ENCODE measurements around the gene BCOR.

BCOR gene

DNA sequence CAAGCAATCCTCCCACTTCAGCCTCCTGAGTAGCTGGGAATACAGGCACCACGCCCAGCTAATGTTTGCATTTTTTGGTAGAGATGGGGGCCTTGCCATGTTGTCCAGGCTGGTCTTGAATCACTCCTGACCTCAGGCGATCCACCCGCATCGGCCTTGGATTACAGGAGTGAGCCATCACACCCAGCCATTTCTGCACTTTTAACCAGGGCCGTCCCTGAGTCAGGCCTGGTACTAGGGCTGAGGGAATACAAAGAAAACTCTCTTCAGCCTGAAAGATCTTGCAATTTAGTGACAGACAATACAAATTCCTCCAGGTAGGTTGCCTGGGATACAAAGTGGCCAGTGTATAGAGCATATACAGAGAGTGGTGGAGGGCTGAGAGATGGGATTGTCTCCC, 65.8 kb downstream of the BCOR start:
- H3K9ac ChIP-seq (ENCODE audit: low read length), result no peak overlapping the region
- H3K79me2 ChIP-seq (ENCODE audit: control insufficient read depth, insufficient read depth, low read length), result no peaks in the 10 kb centered on the region
- no peak overlapping the region for H3K18ac ChIP-seq (ENCODE audit: low read length)
- H2BK5ac ChIP-seq (ENCODE audit: low read length), result no peak overlapping the region
- H3K36me3 ChIP-seq (ENCODE audit: control insufficient read depth, insufficient read depth, low read length), result no peaks in the 10 kb centered on the region
- H3K4me3 ChIP-seq (ENCODE audit: low read length), result no peak overlapping the region
- no peak overlapping the region for H2AK5ac ChIP-seq (ENCODE audit: low read length)
- no peak overlapping the region for H4K8ac ChIP-seq (ENCODE audit: low read depth, low read length)
- no peak overlapping the region for H3K23ac ChIP-seq (ENCODE audit: low read length)
- H2BK15ac ChIP-seq (replicated peaks; ENCODE audit: low read depth), result no peak overlapping the region
- no peaks in the 10 kb centered on the region for H3K4me1 ChIP-seq (ENCODE audit: control insufficient read depth, low read depth, low read length)
- H3K56ac ChIP-seq (ENCODE audit: low read length), result no peak overlapping the region
- H3K4me2 ChIP-seq (ENCODE audit: low read length), result no peak overlapping the region
- no peak overlapping the region for H4K5ac ChIP-seq (ENCODE audit: low read length)
- H2BK120ac ChIP-seq (ENCODE audit: low read depth, low read length), result no peak overlapping the region
- no CpG with 5 or more reads among the region's 5 CpGs for WGBS (ENCODE audit: extremely low coverage, insufficient coverage, low lambda C conversion rate)
- peak; percentile 52 for DNase-seq
- H3K79me1 ChIP-seq (ENCODE audit: low read length), result no peaks in the 10 kb centered on the region
- no peak overlapping the region for H3K4ac ChIP-seq (ENCODE audit: low read depth, low read length)
- H3K27me3 ChIP-seq (ENCODE audit: insufficient read depth, low read length, poor library complexity), result no peaks in the 10 kb centered on the region
- no peak overlapping the region for H3K27ac ChIP-seq (ENCODE audit: low read depth, low read length)

DNA sequence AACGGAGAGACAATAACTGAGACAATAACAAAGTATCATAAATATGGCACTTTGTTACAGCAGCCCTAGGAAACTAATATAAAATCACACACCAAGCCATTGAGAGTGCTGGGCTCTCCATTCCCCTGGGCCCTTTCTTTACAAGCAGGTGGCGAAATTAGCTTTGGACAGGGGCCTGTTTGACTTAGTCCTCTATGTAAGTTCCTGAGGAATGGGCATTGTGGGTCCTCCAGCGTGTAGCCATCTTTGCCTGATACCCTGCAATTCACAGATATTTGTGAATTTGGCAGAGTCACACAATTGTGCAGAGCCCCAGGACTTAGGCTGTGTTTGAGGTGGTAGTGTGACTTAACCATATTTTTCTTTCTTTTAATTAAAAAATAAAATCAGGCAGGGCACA, 67.6 kb downstream of the BCOR start:
- Histone ChIP-seq H3K4me2 (ENCODE audit: low read length) (no peak overlapping the region), H3K4me1 (ENCODE audit: control insufficient read depth, low read depth, low read length) (no peaks in the 10 kb centered on the region), H3K36me3 (ENCODE audit: control insufficient read depth, insufficient read depth, low read length) (no peaks in the 10 kb centered on the region), H3K27me3 (ENCODE audit: insufficient read depth, low read length, poor library complexity) (no peaks in the 10 kb centered on the region), H3K27ac (ENCODE audit: low read depth, low read length) (no peak overlapping the region), H3K4me3 (ENCODE audit: low read length) (no peak overlapping the region), H4K5ac (ENCODE audit: low read length) (no peak overlapping the region), H3K4ac (ENCODE audit: low read depth, low read length) (no peak overlapping the region), H3K79me1 (ENCODE audit: low read length) (no peaks in the 10 kb centered on the region), H3K9ac (ENCODE audit: low read length) (no peak overlapping the region), H3K23ac (ENCODE audit: low read length) (no peak overlapping the region), H4K8ac (ENCODE audit: low read depth, low read length) (no peak overlapping the region), H2AK5ac (ENCODE audit: low read length) (no peak overlapping the region), H2BK15ac (replicated peaks; ENCODE audit: low read depth) (no peak overlapping the region), H2BK120ac (ENCODE audit: low read depth, low read length) (no peak overlapping the region), H2BK5ac (ENCODE audit: low read length) (no peak overlapping the region), H3K79me2 (ENCODE audit: control insufficient read depth, insufficient read depth, low read length) (no peaks in the 10 kb centered on the region), H3K56ac (ENCODE audit: low read length) (no peak overlapping the region), H3K18ac (ENCODE audit: low read length) (no peak overlapping the region)
- WGBS (ENCODE audit: extremely low coverage, insufficient coverage, low lambda C conversion rate), result no CpG with 5 or more reads among the region's 3 CpGs
- no peak for DNase-seq

DNA sequence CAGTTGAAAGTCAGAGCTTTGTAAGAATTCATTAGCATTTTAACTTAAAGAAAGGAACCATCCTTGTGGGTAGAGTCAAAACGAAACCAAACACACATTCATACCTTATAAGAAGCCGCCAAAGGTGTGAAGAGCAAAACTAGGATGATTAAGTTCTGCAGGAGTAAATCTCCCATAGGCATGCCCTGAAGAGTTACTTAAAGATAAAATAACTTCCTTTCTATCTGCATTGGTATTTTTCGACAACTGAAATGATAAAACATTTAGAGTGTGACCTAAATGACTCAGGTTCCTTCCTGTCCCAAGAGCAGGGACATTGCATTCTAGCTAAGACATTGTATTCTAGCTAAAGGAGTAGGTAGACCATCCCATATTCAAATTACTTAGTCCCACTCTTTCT, 75.3 kb downstream of the BCOR start:
- Histone ChIP-seq H3K23ac (ENCODE audit: low read length) (no peak overlapping the region), H2BK5ac (ENCODE audit: low read length) (no peak overlapping the region), H3K9ac (ENCODE audit: low read length) (no peak overlapping the region), H3K36me3 (ENCODE audit: control insufficient read depth, insufficient read depth, low read length) (no peaks in the 10 kb centered on the region), H4K8ac (ENCODE audit: low read depth, low read length) (no peak overlapping the region), H3K4ac (ENCODE audit: low read depth, low read length) (no peak overlapping the region), H3K27ac (ENCODE audit: low read depth, low read length) (no peak overlapping the region), H4K5ac (ENCODE audit: low read length) (no peak overlapping the region), H2BK15ac (replicated peaks; ENCODE audit: low read depth) (no peak overlapping the region), H3K27me3 (ENCODE audit: insufficient read depth, low read length, poor library complexity) (no peaks in the 10 kb centered on the region), H3K79me1 (ENCODE audit: low read length) (no peaks in the 10 kb centered on the region), H3K18ac (ENCODE audit: low read length) (no peak overlapping the region), H2BK120ac (ENCODE audit: low read depth, low read length) (no peak overlapping the region), H2AK5ac (ENCODE audit: low read length) (no peak overlapping the region), H3K4me3 (ENCODE audit: low read length) (no peak overlapping the region), H3K4me1 (ENCODE audit: control insufficient read depth, low read depth, low read length) (no peaks in the 10 kb centered on the region), H3K79me2 (ENCODE audit: control insufficient read depth, insufficient read depth, low read length) (no peaks in the 10 kb centered on the region), H3K56ac (ENCODE audit: low read length) (no peak overlapping the region), H3K4me2 (ENCODE audit: low read length) (no peak overlapping the region)
- DNase-seq, result peak; percentile 51
- WGBS (ENCODE audit: extremely low coverage, insufficient coverage, low lambda C conversion rate), result no CpG with 5 or more reads among the region's 3 CpGs

DNA sequence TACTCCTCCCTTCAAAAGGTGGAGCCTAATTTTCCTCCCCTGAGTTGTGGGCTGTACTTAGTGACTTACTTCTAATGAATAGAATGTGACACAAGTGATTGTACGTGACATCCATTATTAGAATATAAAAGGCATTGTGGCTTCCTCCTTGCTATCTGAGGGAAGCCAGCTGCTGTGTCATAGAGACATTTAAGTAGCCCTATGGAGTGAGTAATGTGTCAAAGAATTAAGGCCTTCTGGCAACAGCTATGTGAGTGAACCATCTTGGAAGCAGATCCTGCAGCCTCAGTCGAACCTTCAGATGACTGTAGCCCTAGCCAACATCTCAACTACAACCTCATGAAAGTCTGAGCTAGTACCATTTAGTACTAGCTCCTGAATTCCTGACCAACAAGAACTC, 76.1 kb downstream of the BCOR start:
- Histone ChIP-seq H3K4me1 (ENCODE audit: control insufficient read depth, low read depth, low read length) (no peaks in the 10 kb centered on the region), H4K5ac (ENCODE audit: low read length) (no peak overlapping the region), H3K27ac (ENCODE audit: low read depth, low read length) (no peak overlapping the region), H3K4ac (ENCODE audit: low read depth, low read length) (no peak overlapping the region), H3K79me1 (ENCODE audit: low read length) (no peaks in the 10 kb centered on the region), H3K56ac (ENCODE audit: low read length) (no peak overlapping the region), H3K79me2 (ENCODE audit: control insufficient read depth, insufficient read depth, low read length) (no peaks in the 10 kb centered on the region), H3K27me3 (ENCODE audit: insufficient read depth, low read length, poor library complexity) (no peaks in the 10 kb centered on the region), H2BK5ac (ENCODE audit: low read length) (no peak overlapping the region), H3K4me3 (ENCODE audit: low read length) (no peak overlapping the region), H2BK120ac (ENCODE audit: low read depth, low read length) (no peak overlapping the region), H2AK5ac (ENCODE audit: low read length) (no peak overlapping the region), H3K18ac (ENCODE audit: low read length) (no peak overlapping the region), H3K4me2 (ENCODE audit: low read length) (no peak overlapping the region), H2BK15ac (replicated peaks; ENCODE audit: low read depth) (no peak overlapping the region), H3K36me3 (ENCODE audit: control insufficient read depth, insufficient read depth, low read length) (no peaks in the 10 kb centered on the region), H3K23ac (ENCODE audit: low read length) (no peak overlapping the region), H3K9ac (ENCODE audit: low read length) (no peak overlapping the region), H4K8ac (ENCODE audit: low read depth, low read length) (no peak overlapping the region)
- no CpG with 5 or more reads among the region's 2 CpGs for WGBS (ENCODE audit: extremely low coverage, insufficient coverage, low lambda C conversion rate)
- no peak for DNase-seq

DNA sequence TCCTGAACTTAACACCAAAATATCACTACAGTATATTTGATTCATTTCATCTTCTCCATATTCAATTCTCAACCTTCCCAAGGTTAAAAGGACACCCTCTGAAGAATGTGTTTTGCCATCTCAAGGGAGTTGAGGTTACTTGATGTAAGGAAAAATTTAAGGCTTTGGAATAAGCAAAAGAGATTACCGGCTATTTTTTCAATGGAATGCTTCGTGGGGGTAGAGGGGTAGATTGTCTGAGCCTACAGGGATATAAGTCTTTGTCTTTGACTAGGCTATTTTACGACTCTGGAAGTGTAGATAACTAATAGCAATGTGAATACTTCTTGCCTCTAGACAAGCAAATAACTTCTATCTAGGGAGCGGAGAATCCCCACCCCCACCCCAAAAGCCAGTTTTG, 78.2 kb downstream of the BCOR start:
- H3K4ac ChIP-seq (ENCODE audit: low read depth, low read length), result no peak overlapping the region
- H3K4me3 ChIP-seq (ENCODE audit: low read length), result no peak overlapping the region

DNA sequence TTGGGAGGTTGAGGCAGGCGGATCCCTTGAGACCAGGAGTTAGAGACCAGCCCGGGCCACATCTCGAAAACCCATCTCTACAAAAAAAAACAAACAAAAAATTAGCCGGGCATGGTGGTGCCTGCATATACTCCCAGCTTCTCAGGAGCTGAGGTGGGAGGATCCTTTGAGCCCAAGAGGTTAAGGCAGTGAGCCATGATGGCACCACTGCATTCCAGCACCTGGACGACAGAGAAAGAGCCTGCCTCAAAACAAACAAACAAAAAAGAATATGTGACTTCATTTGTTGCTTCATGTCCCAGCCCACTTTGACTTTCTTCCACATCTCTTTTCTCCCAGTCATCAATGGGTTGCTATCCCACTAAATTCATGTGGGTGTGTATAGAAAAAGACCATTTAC, 79.7 kb downstream of the BCOR start:
- no peak overlapping the region for H3K9ac ChIP-seq (ENCODE audit: low read length)
- no peak overlapping the region for H3K56ac ChIP-seq (ENCODE audit: low read length)
- H2AK5ac ChIP-seq (ENCODE audit: low read length), result no peak overlapping the region
- WGBS (ENCODE audit: extremely low coverage, insufficient coverage, low lambda C conversion rate), result no CpG with 5 or more reads among the region's 5 CpGs
- no peak for DNase-seq
- H3K79me2 ChIP-seq (ENCODE audit: control insufficient read depth, insufficient read depth, low read length), result no peaks in the 10 kb centered on the region
- no peak overlapping the region for H3K23ac ChIP-seq (ENCODE audit: low read length)
- H4K5ac ChIP-seq (ENCODE audit: low read length), result no peak overlapping the region
- H3K36me3 ChIP-seq (ENCODE audit: control insufficient read depth, insufficient read depth, low read length), result no peaks in the 10 kb centered on the region
- no peaks in the 10 kb centered on the region for H3K27me3 ChIP-seq (ENCODE audit: insufficient read depth, low read length, poor library complexity)
- no peak overlapping the region for H2BK120ac ChIP-seq (ENCODE audit: low read depth, low read length)
- H2BK5ac ChIP-seq (ENCODE audit: low read length), result no peak overlapping the region
- no peaks in the 10 kb centered on the region for H3K79me1 ChIP-seq (ENCODE audit: low read length)
- H4K8ac ChIP-seq (ENCODE audit: low read depth, low read length), result no peak overlapping the region
- no peak overlapping the region for H3K18ac ChIP-seq (ENCODE audit: low read length)
- H3K4ac ChIP-seq (ENCODE audit: low read depth, low read length), result no peak overlapping the region
- H2BK15ac ChIP-seq (replicated peaks; ENCODE audit: low read depth), result no peak overlapping the region
- no peak overlapping the region for H3K4me3 ChIP-seq (ENCODE audit: low read length)
- no peaks in the 10 kb centered on the region for H3K4me1 ChIP-seq (ENCODE audit: control insufficient read depth, low read depth, low read length)
- H3K27ac ChIP-seq (ENCODE audit: low read depth, low read length), result no peak overlapping the region
- H3K4me2 ChIP-seq (ENCODE audit: low read length), result no peak overlapping the region

More for the DNA sequence above, 78.2 kb downstream of the BCOR start:
- no peak overlapping the region for H4K5ac ChIP-seq (ENCODE audit: low read length)
- no peak overlapping the region for H3K23ac ChIP-seq (ENCODE audit: low read length)
- no peaks in the 10 kb centered on the region for H3K27me3 ChIP-seq (ENCODE audit: insufficient read depth, low read length, poor library complexity)
- H3K4me1 ChIP-seq (ENCODE audit: control insufficient read depth, low read depth, low read length), result no peaks in the 10 kb centered on the region
- no peak overlapping the region for H3K27ac ChIP-seq (ENCODE audit: low read depth, low read length)
- H3K4me2 ChIP-seq (ENCODE audit: low read length), result no peak overlapping the region
- H3K79me1 ChIP-seq (ENCODE audit: low read length), result no peaks in the 10 kb centered on the region
- WGBS (ENCODE audit: extremely low coverage, insufficient coverage, low lambda C conversion rate), result no CpG with 5 or more reads among the region's 4 CpGs
- no peak overlapping the region for H4K8ac ChIP-seq (ENCODE audit: low read depth, low read length)
- no peak overlapping the region for H2BK120ac ChIP-seq (ENCODE audit: low read depth, low read length)
- no peaks in the 10 kb centered on the region for H3K36me3 ChIP-seq (ENCODE audit: control insufficient read depth, insufficient read depth, low read length)
- no peak overlapping the region for H3K18ac ChIP-seq (ENCODE audit: low read length)
- no peak for DNase-seq
- no peaks in the 10 kb centered on the region for H3K79me2 ChIP-seq (ENCODE audit: control insufficient read depth, insufficient read depth, low read length)
- no peak overlapping the region for H3K9ac ChIP-seq (ENCODE audit: low read length)
- H3K56ac ChIP-seq (ENCODE audit: low read length), result no peak overlapping the region
- H2AK5ac ChIP-seq (ENCODE audit: low read length), result no peak overlapping the region
- no peak overlapping the region for H2BK5ac ChIP-seq (ENCODE audit: low read length)
- H2BK15ac ChIP-seq (replicated peaks; ENCODE audit: low read depth), result no peak overlapping the region
